HCT116 (cell line): ENCODE measurements around the gene PPP1CC. TPM values are rescaled to one million over a fixed set of nuclear protein-coding genes. Genes with fewer than 3 reads are reported as not detected.

Source experiments
- ATAC-seq: fragments of 200-7000 bp; cut with Tn5 transposase; 2 replicates; pipeline ENCODE4 v1.9.1; 2020; ENCODE audit warnings: mild to moderate bottlenecking, moderate library complexity
- BruUV-seq: library from RNA; stranded (reverse); fragments of 400-500 nt; replicated peaks from 2 replicates; lab custom pipeline; 2021; lab: Mats Ljungman, UMichigan
- CTCF ChIA-PET: fragments of 300-600 bp; sonication (Branson Sonifier 250); formaldehyde crosslinking; loops from one replicate; lab custom pipeline; 2021; ENCODE audit warnings: antibody characterized with exemption; lab: Charles Lee
- POLR2A ChIA-PET: fragments of 300-600, 350-600 bp; sonication (Branson Sonifier 250); formaldehyde crosslinking; loops from one replicate; lab custom pipeline; 2021; ENCODE audit warnings: antibody characterized with exemption; lab: Charles Lee
- RAD21 ChIA-PET, 2 experiments: fragments of 300-600 bp; sonication (Branson Sonifier 250); formaldehyde crosslinking; loops; one replicate each; lab custom pipeline; 2023; ENCODE audit warnings: low total read pairs in 2 of 2; ENCODE audit not compliant: uncharacterized antibody in 2 of 2, unreplicated experiment in 2 of 2, low non-redundant PET in 1 of 2; lab: Charles Lee
- DNase-seq: peaks from one replicate; pipeline ENCODE4 v3.0.0-alpha.2; 2010; ENCODE audit warnings: low read depth, low spot score
- H2AFZ ChIP-seq: fragments of 200-600 bp; shearing (Covaris generic), sonication (generic); 2 replicates; pipeline ENCODE4 v1.6.1; 2017; ENCODE audit warnings: low read depth, mixed run types, mixed read lengths, antibody characterized with exemption, low read length; ENCODE audit not compliant: poor library complexity, severe bottlenecking
- H3K27ac ChIP-seq: 2 replicates; pipeline ENCODE4 v1.5.1; 2012; ENCODE audit warnings: low read depth, low read length
- H3K27me3 ChIP-seq: fragments of 200-600 bp; sonication (generic); 2 replicates; pipeline ENCODE4 v1.6.1; 2016; ENCODE audit warnings: mixed run types, low read length, mixed read lengths; ENCODE audit not compliant: insufficient read depth
- H3K36me3 ChIP-seq, 2 experiments: fragments of 200-500 bp in 1 of 2; fragments of 200-600 bp in 1 of 2; sonication (Bioruptor generic) in 1 of 2; sonication (generic) in 1 of 2; 2 replicates each; pipeline versions ENCODE4 v1.5.1 to v1.6.1; 2014 to 2016; ENCODE audit warnings: low read length in 2 of 2, inconsistent platforms in 1 of 2, mixed read lengths in 1 of 2, mixed run types in 1 of 2; ENCODE audit not compliant: insufficient read depth in 2 of 2, control insufficient read depth in 1 of 2
- H3K4me1 ChIP-seq, 2 experiments: fragments of 200-600 bp in 1 of 2; sonication (generic) in 1 of 2; 2 replicates each; pipeline versions ENCODE4 v1.5.1 to v1.6.1; 2012 to 2017; ENCODE audit warnings: low read length in 2 of 2, inconsistent platforms in 1 of 2, mild to moderate bottlenecking in 1 of 2, mixed read lengths in 1 of 2, mixed run types in 1 of 2, moderate library complexity in 1 of 2; ENCODE audit not compliant: insufficient read depth in 2 of 2, control insufficient read depth in 1 of 2
- H3K4me2 ChIP-seq: fragments of 200-600 bp; sonication (generic); 2 replicates; pipeline ENCODE4 v1.6.1; 2017; ENCODE audit warnings: mixed run types, low read length, mixed read lengths
- H3K4me3 ChIP-seq, 2 experiments: fragments of 200-600 bp in 1 of 2; sonication (generic) in 1 of 2; replicated peaks in 1 of 2; 2 replicates each; pipeline ENCODE4 v1.5.1; 2011 to 2016; ENCODE audit warnings: low read length in 2 of 2, control low read depth in 1 of 2, low read depth in 1 of 2, mild to moderate bottlenecking in 1 of 2, mixed read lengths in 1 of 2, mixed run types in 1 of 2
- H3K79me2 ChIP-seq: fragments of 200-600 bp; sonication (generic); 2 replicates; pipeline ENCODE4 v1.6.1; 2017; ENCODE audit warnings: mild to moderate bottlenecking, mixed run types, low read length, moderate library complexity, mixed read lengths; ENCODE audit not compliant: insufficient read depth
- H3K9ac ChIP-seq: fragments of 200-600 bp; sonication (generic); 2 replicates; pipeline ENCODE4 v1.6.1; 2016; ENCODE audit warnings: low read length, mixed read lengths
- H3K9me2 ChIP-seq: fragments of 200-600 bp; sonication (generic), shearing (Covaris generic); 2 replicates; pipeline ENCODE4 v1.6.1; 2017; ENCODE audit warnings: mixed run types, mild to moderate bottlenecking, moderate library complexity; ENCODE audit not compliant: insufficient read depth
- H3K9me3 ChIP-seq, 2 experiments: fragments of 200-500 bp in 1 of 2; fragments of 200-600 bp in 1 of 2; sonication (Bioruptor generic) in 1 of 2; sonication (generic) in 1 of 2; 2 replicates each; pipeline ENCODE4 v1.6.1; 2014 to 2017; ENCODE audit warnings: low read length in 2 of 2, mixed read lengths in 2 of 2, inconsistent platforms in 1 of 2, low read depth in 1 of 2, mild to moderate bottlenecking in 1 of 2, mixed run types in 1 of 2, moderate library complexity in 1 of 2; ENCODE audit not compliant: control insufficient read depth in 1 of 2, insufficient read depth in 1 of 2
- H4K20me1 ChIP-seq: fragments of 200-600 bp; sonication (generic), shearing (Covaris generic); 2 replicates; pipeline ENCODE4 v1.6.1; 2017; ENCODE audit warnings: mixed run types, mild to moderate bottlenecking, moderate library complexity; ENCODE audit not compliant: insufficient read depth
- ATF3 ChIP-seq: IDR thresholded peaks from 2 replicates; pipeline ENCODE4 v1.6.1; 2012
- EGR1 ChIP-seq: IDR thresholded peaks from 2 replicates; pipeline ENCODE4 v1.6.1; 2012; ENCODE audit warnings: low read depth
- POLR2A ChIP-seq: IDR thresholded peaks from 2 replicates; pipeline ENCODE4 v1.7.0; 2011; ENCODE audit warnings: borderline replicate concordance; ENCODE audit not compliant: insufficient read depth, insufficient read length; ENCODE audit errors: extremely low read depth
- POLR2AphosphoS5 ChIP-seq: IDR thresholded peaks from 2 replicates; pipeline ENCODE4 v1.6.1; 2011; ENCODE audit warnings: mild to moderate bottlenecking, low read depth, low read length, moderate library complexity
- REST ChIP-seq: IDR thresholded peaks from 2 replicates; pipeline ENCODE4 v1.6.1; 2012; ENCODE audit warnings: low read depth
- SIN3A ChIP-seq: IDR thresholded peaks from 2 replicates; pipeline ENCODE4 v1.6.1; 2012; ENCODE audit warnings: low read depth
- YY1 ChIP-seq: IDR thresholded peaks from 2 replicates; pipeline ENCODE4 v1.6.1; 2011; ENCODE audit warnings: low read length, low read depth, moderate library complexity, mild to moderate bottlenecking; ENCODE audit not compliant: insufficient replicate concordance; ENCODE audit errors: extremely low read depth
- ZBTB33 ChIP-seq: IDR thresholded peaks from 2 replicates; pipeline ENCODE4 v1.6.1; 2011; ENCODE audit warnings: mild to moderate bottlenecking, low read length, moderate library complexity; ENCODE audit not compliant: insufficient replicate concordance; ENCODE audit errors: extremely low read depth
- ZNF274 ChIP-seq: fragments of 200-500 bp; sonication (Bioruptor generic); IDR thresholded peaks from 2 replicates; pipeline ENCODE4 v1.6.1; 2014; ENCODE audit warnings: mild to moderate bottlenecking, low read depth, low read length, inconsistent platforms
- intact Hi-C: fragments of 100-400 bp; cut with micrococcal nuclease; formaldehyde crosslinking; loops from 2 replicates; pipeline ENCODE4 v1.10.0; 2022
- total RNA-seq: library from RNA; stranded (reverse); gene quantifications from one replicate; pipeline ENCODE4 v1.2.1, GENCODE V29; 2021; ENCODE audit not compliant: unreplicated experiment

The PPP1CC gene
- total RNA-seq, 1 experiment from 2014 or later: 248 TPM

GRCh38 chr12:110776410-110776809 is 33.7 kb upstream of the PPP1CC start:
- no peak overlapping the region for H2AFZ ChIP-seq
- ChIA-PET CTCF (no interaction called here), POLR2A (no interaction called here)

More at GRCh38 chr12:110776410-110776809, 33.7 kb upstream of the PPP1CC start:
- no peaks in the 10 kb centered on the region for H3K79me2 ChIP-seq
- no peak overlapping the region for H3K27ac ChIP-seq
- H3K4me2 ChIP-seq: no peak overlapping the region
- BruUV-seq: no TSS peak
- H3K9me2 ChIP-seq: no peaks in the 10 kb centered on the region
- no peaks in the 10 kb centered on the region for H3K27me3 ChIP-seq
- ATAC-seq (no peak), DNase-seq (no peak)
- no peak for TF ChIP-seq REST
- TF ChIP-seq ATF3: no peak
- TF ChIP-seq SIN3A: no peak
- TF ChIP-seq EGR1: no peak
- no peak for TF ChIP-seq POLR2A
- TF ChIP-seq ZBTB33: no peak
- no peak for TF ChIP-seq POLR2AphosphoS5
- TF ChIP-seq ZNF274: no peak
- no peak for TF ChIP-seq YY1
- H4K20me1 ChIP-seq: no peaks in the 10 kb centered on the region
- no peak overlapping the region for H3K4me3 ChIP-seq
- no peaks in the 10 kb centered on the region for H3K4me1 ChIP-seq
- no peaks in the 10 kb centered on the region for H3K36me3 ChIP-seq
- RAD21 ChIA-PET: no interaction called here
- intact Hi-C loops: no loop called here
- no peak overlapping the region for H3K9ac ChIP-seq
- no peaks in the 10 kb centered on the region for H3K9me3 ChIP-seq
